Stimulated activated CD8-positive, alpha-beta memory T cell treated with anti-CD3 and anti-CD28 coated beads, Interleukin-15, amount 100 ng/mL, for 24 hours (primary cell): ENCODE results near the gene SLC10A7.

Experiments
- DNase-seq: peaks from one replicate; pipeline ENCODE4 v3.0.0-alpha.2; 2020; ENCODE audit warnings: low read depth

Gene SLC10A7

DNA sequence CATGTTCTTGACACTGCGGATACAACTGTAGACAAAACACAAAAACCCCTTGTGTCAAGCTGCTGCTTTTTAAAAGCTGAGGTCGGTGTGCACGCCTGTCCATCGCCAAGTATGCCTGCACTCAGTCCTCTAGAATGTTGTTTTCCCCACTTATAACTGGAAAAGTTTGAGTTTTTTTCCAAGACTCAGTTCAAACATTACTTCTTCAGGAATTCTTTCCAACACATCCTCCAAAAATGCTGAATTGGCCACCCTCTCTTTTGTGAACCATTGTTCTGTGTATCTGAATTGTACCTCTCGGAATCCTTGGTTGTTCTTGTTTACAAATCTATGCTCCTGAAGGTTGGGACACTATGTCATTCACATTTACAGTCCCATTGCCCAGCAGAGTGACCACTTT is 212.8 kb downstream of the SLC10A7 start:
- DNase-seq = no peak

DNA sequence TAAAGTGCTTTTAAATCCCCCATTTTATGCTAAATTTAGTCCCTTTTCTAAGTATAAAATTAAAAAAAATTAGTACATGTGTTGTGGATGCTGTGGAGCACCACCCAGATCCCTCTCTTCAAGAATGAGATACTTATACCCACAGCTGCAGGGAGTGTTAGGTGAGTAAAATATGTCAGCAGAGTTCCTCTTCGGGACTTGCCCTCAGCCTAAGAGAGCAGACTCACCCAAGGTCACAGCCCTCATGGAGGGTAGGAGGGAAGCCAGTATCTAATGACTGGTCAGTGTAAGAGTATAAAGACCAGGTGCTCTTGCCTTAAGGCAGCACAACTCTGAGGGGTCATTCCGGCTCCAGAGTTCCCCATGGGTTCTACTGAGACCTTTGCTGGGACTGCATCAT is 218.9 kb downstream of the SLC10A7 start:
- DNase-seq = no peak

DNA sequence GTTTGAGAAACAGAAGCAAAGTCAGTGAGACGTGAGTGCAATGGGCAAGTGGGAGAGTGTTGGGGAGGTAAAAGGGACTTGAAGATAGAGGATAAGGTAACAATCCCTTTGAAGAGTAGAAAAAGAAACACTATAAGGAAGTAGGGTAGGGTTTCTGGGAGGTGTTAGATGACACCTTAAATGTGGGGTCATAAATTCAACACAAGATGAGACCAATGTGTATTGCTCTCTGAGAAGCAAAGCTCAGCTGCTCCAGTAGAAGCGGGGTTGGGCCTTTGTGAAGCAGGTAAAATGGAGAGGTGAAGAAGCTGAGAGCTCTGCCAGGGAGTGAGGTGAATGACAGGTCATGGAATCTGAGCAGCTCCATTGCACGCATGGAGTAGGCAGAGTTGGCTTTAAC is 222.1 kb downstream of the SLC10A7 start:
- DNase-seq = no peak

DNA sequence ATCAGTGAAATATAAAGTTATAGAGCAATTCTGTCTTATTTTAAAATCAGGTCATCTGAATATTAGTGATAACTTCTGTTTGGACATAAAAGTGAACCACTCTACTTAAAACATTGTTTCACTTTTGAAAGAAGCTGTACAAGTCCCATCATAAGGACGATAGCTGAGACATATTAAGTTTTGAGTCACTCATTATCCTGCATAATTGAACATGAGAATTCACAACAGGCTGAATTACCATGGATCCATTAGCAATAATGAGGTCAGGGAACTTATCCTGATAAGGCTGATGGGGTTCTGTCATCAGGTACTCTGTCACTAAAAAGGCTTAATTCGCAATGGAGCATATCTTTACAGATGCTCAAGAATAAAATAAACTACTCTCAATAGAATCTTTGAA is 227.0 kb downstream of the SLC10A7 start:
- no peak for DNase-seq

DNA sequence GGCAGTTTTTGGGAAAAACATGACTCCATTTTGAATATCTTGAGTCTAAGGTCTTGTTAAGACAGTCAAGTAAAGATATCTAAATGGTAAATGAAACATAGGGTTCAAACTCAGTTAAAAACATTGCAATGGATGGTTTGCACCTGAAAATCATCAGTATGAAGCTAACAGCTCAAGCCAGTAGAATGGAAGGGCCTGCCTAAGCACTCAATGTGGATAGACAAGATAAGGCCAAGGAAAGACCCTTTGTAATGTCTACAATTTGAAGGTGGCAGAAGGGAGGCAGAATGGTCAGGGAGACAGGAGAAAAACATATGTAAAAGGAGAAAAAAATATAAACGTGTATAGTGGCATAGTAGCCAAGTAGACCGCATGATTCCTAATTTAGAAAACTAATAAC is 229.2 kb downstream of the SLC10A7 start:
- no peak for DNase-seq

DNA sequence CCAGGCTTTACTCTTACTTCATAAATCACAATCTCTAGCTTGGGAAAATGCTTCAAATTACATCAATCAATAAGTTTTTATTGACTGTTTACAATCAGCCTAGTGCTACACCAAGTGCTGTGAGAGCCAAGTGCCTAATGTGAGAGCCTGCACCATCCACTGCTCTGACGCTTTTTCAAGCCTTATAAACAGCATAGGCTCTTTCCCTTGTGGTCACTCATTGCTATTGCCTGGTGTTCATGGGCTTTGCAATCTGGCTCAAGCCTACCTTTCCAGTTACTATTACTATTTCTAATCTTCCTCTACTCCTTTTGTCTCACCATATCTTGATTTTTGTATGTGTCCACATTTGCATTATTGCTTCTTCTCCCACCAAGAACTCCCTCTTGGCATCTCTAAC is 230.4 kb downstream of the SLC10A7 start:
- DNase-seq = no peak

DNA sequence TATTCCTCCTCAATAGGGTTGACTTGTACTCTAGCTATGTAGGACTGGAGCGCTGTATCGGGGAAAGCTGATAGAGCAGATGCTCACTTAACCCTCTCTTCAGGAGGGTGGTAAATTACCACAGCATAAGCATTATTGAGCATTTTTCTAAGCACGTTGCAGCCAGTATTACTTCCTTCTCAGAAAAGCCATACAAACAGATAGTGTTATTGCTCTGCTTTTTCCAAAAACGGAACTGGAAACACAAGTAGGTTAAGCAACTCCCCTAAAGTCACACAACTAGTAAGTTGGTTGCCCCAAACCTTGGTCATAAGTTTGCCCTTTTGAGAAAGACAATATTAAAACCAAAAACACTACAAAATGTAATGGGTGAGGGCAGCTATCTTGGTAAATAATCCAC is 233.5 kb downstream of the SLC10A7 start:
- no peak for DNase-seq

DNA sequence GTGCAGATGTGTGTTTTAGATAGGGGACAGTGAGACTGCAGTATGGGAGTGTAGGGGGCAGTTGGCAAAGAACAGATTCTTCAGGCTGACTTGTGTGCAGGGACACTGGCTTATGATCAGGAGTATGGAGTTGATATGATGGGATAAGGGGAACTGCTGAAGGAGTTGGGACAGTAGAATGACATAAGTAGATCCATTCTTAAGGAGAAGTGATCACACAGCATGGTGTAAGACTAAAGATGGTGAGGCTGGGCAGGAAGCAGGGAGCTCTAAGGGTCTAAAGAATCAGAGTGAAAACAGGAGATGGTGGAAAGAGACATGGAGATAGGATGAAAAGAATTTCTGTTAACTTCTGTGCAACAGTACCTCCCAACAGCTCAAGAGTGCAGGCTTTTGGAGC is 236.7 kb downstream of the SLC10A7 start:
- DNase-seq = no peak

DNA sequence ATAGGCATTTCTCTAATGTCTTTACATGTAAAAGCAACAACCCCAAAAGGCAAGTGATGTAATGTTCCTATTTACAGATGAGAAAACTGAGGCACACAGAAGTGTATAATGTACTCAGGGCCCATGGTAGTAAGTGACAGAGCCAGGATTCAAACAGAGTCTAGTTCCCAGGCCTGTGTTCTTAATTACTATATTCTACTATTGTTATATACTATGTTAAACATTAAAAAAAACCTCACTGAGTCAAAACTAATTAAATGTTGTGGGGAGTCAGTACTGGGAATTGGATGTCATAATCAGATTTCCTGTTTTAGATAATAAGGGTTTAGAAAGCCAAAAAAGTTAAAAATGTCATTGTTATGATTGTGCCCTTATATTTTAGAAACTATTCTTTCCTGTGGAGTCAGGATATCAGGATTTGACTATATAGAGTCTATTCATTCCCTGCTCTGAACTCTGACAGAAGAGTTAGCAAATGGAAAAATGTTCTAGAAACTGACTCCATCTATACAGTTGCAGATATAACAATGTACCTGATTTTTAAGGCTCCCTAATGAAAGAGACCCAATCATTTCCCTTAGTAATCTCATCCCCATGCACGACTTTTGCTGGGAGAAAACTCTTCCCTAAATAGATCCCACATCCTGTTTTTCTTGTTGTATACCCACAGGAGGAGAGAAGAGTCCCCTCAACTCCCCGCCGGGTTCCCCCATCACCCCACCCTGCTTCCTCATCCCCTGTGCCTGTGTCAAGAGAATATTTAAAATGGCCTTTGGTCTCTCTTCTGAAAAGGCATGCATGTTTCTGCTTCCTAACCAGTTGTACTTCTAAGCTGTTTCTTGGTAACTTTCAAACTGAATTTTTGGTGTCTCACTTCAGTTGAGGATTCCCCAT is 237.7 kb downstream of the SLC10A7 start:
- DNase-seq = no peak

DNA sequence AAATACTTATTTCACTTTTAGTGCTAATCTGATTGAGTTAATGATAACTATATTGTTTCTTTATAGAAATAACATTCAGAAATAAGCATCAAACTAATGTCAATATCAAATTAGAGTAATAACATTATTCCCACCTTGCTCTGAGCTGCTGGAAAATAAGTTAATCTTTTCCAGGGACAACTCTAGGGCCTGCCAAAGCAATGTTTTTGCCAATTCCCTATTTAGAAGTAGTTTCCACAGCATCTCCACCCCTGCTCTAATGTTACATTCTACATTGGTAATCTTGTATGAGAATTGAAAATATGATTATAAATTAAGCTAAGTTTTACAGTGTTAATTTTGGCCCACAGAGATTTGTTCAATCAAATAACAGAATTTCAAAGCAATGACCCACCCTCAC is 239.1 kb downstream of the SLC10A7 start:
- no peak for DNase-seq

DNA sequence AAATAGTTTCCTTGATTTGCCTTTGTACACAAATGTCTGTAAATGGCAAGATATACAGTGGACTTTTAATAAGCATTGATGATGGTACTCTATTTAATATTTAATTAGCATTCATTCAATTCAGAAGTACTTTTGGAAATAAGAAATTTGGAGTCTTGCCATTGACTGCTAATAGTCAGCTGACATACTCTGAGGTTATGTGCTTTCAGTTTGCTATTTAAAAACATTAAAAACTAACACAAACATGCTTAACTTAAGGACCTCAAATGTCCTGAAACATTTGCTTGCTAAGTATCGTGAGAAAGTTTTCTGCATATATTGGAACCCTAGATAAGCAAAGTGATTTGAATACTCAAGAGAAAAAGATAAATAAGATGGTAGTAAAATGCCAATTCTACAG is 242.8 kb downstream of the SLC10A7 start:
- DNase-seq = no peak

DNA sequence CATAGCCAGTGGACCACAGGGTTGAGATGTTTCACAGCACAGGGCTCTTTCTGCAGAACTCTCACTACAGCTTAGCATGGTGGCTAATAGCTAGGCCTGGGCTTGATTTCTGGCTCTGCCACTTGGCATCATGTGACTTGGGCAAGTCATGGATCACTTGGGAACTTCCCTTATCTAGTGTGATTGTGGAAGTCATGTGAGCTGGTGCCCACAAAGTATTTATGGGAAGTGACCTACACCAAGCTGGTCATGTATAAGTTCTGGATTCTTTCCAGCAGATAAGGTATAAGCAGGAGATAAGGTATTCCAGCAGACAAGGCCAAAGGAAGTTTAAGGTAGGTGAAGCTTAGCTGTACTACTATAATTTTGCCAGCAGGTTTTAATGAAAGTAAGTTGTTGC is 246.4 kb downstream of the SLC10A7 start:
- no peak for DNase-seq

DNA sequence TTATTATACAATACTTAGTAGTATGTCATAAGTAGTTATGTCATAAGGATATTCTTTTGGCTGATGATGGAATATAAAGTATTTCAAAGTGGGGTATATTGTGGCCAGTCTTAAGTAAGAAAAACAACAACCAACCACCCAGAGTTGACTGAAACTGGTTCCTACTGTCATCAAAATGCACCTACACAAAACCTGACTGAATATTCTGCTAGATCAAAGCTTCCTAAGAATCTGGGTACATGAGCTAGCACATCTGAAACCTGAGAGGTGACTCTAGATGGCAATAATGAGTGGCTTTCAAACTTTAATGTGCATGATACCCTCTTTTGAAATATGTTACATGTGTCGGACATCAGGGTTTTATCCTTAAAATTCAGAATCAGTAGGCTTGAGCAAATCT is 247.0 kb downstream of the SLC10A7 start:
- DNase-seq = no peak

DNA sequence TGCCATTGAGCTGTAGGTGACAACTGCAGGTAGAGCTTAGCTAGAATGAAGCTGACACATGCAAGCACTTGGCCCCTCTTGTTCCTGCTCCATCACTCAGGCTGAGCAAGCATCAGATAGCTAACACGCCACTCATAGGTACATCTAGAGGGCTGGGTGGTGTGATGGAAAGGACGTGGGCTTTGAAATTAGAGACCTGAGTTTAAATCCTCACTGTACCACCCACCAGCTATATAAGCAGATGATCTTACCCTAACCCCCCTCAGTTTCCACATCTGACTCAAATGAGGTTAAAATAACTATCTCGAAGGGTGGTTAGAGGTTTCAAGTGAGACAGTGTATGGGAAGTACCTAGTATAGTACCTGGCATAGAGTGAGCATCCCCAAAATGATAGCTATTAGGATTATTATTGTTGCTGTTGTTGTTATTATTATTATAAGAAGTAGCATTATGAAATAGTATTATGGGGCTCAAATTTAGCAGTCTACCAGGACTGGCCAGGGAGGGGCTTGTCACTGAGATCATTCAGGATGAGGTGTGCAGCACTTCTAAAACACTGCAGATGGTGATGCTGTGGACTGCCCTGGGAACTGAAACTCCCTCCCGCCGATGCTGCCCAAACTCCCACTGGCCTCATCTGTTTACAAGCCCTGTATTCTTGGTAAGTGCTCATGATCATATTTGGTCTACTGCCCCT is 248.4 kb downstream of the SLC10A7 start:
- DNase-seq = no peak

DNA sequence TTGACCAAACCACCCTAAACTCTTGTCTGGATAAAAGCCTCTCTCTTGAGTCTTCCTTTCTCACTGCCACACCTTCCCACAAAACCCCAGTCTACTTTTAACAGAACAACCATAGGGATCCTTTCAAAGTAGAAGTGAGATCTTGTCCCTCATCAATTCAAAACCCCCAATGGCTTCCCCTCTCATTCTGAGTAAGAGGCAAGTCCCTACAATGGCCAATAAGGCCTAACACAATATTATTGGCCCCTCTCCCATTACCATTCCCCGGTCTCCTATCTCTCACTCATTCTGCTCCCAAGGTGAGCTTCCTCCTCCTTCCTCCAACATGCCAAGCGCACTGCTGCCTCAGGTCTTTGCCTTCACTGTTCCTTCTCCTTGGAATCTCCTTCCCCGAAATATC is 250.3 kb downstream of the SLC10A7 start:
- DNase-seq = no peak

DNA sequence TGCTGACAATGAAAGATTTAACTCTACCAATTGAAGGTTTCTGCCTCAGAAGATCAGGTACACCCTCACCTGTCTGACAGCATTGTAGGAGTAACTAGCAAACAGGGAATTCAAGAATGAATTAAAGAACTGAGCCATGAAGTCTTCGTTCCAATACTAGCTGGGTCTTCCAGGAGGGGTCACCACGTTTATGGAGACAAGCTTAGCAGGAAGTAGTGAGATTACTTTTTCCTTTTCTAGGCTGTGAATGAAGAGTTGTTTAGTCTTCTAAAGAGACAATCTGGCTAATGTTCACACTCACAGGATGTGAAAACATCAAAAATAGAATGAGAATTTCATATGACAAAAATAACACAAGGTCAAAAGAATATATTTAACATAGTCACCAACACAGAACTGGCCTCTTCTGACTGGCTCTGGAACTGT is 252.5 kb downstream of the SLC10A7 start:
- no peak for DNase-seq

DNA sequence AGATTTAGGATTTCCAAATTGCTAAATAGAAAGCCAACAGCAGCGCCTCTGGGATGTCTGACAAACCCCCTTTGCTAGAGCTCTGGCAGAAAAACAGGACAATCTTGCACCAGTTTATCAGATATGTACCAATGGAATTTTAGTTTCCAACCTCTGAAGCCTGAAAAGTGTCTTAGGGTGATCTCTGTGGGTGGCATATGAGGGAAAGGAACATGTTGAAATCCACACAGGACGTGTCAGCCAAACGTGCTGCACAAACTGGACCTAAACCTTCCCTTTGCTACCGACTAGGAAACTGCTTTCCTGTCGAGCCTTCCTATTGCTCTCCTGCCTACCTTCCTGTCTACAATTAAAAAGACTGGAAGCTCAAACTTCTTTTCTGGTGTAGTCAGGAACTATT is 253.9 kb downstream of the SLC10A7 start:
- no peak for DNase-seq

DNA sequence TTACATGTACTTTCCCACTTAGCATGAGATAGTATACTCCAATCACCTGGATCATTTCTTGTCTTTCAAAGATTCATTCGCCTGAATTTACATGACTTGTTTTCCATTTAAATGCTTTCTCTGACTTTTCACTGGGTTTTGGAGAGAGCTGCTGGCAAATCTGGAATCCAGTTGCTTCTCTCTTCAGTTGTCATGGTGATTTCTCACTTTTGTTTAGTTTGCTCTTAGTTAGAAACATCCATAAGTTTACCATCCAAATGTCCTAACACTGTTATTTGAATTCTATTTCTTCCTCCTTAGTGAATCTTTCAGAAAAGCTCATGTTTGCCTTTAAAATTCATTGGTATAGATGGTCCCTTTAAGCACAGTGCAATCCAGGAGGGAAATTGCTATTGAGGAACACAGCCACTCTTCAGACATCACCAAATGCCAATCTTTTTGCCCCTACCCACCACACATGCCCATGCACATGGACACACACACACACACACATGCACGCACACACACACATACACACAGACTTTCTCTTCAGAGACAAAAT is 255.7 kb downstream of the SLC10A7 start:
- no peak for DNase-seq

DNA sequence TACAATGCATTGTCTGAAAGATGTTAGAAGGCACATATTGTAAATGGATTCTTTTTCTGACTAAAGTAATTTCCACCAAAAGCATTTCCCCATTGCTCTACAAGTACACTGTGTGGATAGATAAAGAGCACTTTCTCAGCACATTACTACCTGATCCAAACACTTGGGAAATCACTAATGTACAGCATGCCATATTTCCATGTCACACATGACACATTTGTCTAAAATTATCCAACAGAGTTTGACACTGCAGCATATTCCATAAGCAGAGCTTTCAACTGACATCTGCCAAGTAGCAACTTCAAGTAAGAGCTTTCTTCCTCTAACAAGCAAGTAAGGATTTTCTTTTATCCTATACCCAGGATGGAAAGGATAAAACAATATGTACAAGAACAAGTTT is 257.9 kb downstream of the SLC10A7 start:
- no peak for DNase-seq

DNA sequence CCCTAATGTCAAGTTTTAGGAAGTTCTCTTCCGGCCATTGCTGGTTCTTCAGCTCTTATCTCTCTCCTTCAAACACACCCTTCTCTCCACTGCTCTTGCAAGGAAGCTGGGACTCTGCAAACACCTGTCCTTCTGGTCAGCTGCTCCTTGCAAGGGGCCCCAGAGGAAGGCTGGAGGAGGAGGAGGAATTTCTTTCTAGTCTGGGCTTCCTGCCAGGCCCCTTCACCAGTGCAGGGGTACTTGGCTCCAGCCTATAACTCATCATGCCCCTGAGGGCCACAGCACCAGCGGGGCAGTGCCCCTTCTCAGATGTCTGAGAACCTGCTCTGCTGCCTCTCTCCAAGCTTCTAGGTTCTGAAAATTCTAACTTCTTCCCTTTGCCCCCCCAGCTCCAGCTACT is 260.7 kb downstream of the SLC10A7 start:
- DNase-seq = no peak

DNA sequence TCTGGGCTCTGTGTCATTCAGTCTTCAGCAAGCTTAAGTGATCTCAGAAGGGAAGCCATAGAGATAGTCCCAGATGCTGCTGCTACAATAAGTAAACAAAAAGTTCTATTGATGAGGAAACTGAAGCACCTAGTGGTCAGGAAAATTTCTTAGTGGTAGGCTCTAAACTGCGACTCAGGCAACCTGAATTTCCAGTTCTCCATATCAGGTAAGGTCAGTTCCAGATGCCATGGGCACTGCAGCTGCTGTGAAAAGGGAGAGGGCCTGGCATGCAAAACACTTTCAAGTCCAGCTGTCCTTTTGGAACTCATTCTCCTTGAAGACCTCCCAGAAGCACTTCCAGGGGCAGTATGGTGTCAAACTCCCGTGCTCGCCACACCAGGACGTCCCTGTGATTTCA is 261.2 kb downstream of the SLC10A7 start:
- no peak for DNase-seq

DNA sequence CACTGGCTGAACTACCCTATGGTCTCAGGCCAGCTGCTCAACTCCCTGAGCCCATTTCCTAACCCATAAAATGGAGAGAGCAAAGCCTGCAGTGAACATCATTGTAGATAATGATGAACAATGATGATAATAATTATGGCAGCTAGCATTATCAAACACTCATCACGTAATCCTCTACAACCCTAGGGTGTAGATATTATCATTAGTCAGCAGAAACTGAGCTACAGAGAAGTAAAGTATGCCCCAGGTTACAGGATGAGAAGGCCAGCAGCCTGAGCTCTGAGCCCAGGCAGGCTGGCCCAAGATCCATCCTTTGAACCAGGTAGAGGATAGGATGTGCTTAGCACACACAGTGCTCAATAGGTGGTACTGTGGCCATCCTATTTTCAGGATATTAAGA is 264.2 kb downstream of the SLC10A7 start:
- no peak for DNase-seq

DNA sequence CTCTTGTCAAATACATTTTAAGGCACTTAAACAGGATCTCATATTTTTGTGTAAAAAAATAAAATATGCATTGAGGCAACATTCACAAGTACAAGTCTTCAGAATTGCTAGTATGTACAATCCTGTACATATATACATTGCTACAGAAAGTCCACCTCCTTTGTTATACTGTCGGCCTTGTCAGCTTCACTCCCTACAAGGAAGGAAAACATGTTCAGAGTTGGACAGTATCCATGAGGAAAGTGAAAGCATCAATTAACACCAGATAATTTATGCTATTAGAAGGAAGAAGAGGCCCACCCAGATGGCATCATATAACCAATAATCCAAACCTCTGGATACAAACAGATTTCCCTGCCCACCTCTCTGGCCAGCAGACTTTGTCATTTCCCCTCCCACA is 265.4 kb downstream of the SLC10A7 start:
- DNase-seq = no peak
